Measurements from ENCODE around the gene SPEG.
A peak's percentile ranks its signal among the peaks of the same experiment; 100 is the strongest.

Gene SPEG

GRCh38 chr2:219517954-219518778 is 83.5 kb downstream of the SPEG start:
- no peak for DNase-seq

GRCh38 chr2:219519526-219519916 is 84.9 kb downstream of the SPEG start:
- DNase-seq, result no peak

GRCh38 chr2:219520079-219520478 is 85.4 kb downstream of the SPEG start:
- DNase-seq, result no peak

- peak; percentile 51 for DNase-seq
Observed at GRCh38 chr2:219521066-219521880, 86.6 kb downstream of the SPEG start.

- peak; percentile 48 for DNase-seq
Observed at GRCh38 chr2:219522111-219523030, 87.7 kb downstream of the SPEG start.

- no peak for DNase-seq
Observed at GRCh38 chr2:219523031-219523671, 88.5 kb downstream of the SPEG start.

- DNase-seq, result no peak
Observed at GRCh38 chr2:219524817-219525216, 90.2 kb downstream of the SPEG start.

- no peak for DNase-seq
Observed at GRCh38 chr2:219525533-219526232, 91.0 kb downstream of the SPEG start.

GRCh38 chr2:219526320-219527075 is 91.9 kb downstream of the SPEG start:
- DNase-seq, result no peak

- DNase-seq, result peak; percentile 45
Observed at GRCh38 chr2:219527076-219527394, 92.4 kb downstream of the SPEG start.

- no peak for DNase-seq
Observed at GRCh38 chr2:219527472-219527871, 92.8 kb downstream of the SPEG start.

GRCh38 chr2:219530048-219530963 is 95.7 kb downstream of the SPEG start:
- peak; percentile 73 for DNase-seq

- peak; percentile 19 for DNase-seq
Observed at GRCh38 chr2:219531639-219532377, 97.2 kb downstream of the SPEG start.

- DNase-seq, result no peak
Observed at GRCh38 chr2:219532378-219532649, 97.7 kb downstream of the SPEG start.

- DNase-seq, result peak; percentile 10
Observed at GRCh38 chr2:219533930-219534661, 99.5 kb downstream of the SPEG start.

GRCh38 chr2:219536425-219536824 is 101.8 kb downstream of the SPEG start:
- no peak for DNase-seq

GRCh38 chr2:219536967-219537366 is 102.3 kb downstream of the SPEG start:
- no peak for DNase-seq

- DNase-seq, result no peak
Observed at GRCh38 chr2:219537657-219538488, 103.2 kb downstream of the SPEG start.

Measured in NCI-H146 (cell line).